ENCODE results near the gene LILRA2.
"Not testable (repeated sequence)": the region's sequence is repeated elsewhere in the genome, so short reads cannot be mapped to it uniquely, and the experiment has no call there.

LILRA2 gene

DNA sequence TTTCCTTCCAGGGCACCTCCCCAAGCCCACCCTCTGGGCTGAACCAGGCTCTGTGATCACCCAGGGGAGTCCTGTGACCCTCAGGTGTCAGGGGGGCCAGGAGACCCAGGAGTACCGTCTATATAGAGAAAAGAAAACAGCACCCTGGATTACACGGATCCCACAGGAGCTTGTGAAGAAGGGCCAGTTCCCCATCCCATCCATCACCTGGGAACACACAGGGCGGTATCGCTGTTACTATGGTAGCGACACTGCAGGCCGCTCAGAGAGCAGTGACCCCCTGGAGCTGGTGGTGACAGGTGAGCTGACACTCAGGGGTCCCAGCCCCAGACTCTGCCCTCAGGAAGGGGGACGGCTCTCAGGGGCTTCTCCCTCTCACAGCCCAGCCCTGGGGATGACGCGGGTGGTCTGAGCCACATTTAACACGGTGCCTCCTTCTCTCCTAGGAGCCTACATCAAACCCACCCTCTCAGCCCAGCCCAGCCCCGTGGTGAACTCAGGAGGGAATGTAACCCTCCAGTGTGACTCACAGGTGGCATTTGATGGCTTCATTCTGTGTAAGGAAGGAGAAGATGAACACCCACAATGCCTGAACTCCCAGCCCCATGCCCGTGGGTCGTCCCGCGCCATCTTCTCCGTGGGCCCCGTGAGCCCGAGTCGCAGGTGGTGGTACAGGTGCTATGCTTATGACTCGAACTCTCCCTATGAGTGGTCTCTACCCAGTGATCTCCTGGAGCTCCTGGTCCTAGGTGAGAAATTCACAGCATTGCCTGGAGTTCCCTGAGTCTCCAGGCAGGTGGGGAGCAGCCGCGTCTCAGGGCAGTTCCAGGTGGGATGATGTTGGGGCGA, 58.1 kb downstream of the LILRA2 start:
- Mint-ChIP-seq H3K36me3 (peaks cover 22% of the 10 kb centered on the region), H3K4me1 (peaks cover 28% of the 10 kb centered on the region)
- H3K27me3 Mint-ChIP-seq; H3K27ac Mint-ChIP-seq; H3K9me3 Mint-ChIP-seq; H3K4me3 Mint-ChIP-seq; ATAC-seq (ENCODE audit: low read depth); DNase-seq (ENCODE audit: low spot score in 2 of 2): not testable (repeated sequence)

DNA sequence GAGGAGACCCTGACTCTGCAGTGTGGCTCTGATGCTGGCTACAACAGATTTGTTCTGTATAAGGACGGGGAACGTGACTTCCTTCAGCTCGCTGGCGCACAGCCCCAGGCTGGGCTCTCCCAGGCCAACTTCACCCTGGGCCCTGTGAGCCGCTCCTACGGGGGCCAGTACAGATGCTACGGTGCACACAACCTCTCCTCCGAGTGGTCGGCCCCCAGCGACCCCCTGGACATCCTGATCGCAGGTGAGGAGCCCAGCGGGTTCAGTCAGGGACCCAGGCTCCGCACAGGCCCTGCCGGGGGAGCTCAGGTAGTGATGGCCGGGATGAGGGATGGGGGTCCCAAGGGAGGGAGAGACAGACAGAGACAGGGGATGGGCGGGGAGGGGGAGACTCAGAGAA, 58.9 kb downstream of the LILRA2 start:
- Mint-ChIP-seq H3K27ac (peak overlapping the region; percentile 53), H3K4me1 (peaks cover 26% of the 10 kb centered on the region), H3K36me3 (peaks cover 22% of the 10 kb centered on the region)
- not testable (repeated sequence) for H3K4me3 Mint-ChIP-seq; H3K9me3 Mint-ChIP-seq; H3K27me3 Mint-ChIP-seq; DNase-seq (ENCODE audit: low spot score in 2 of 2); ATAC-seq (ENCODE audit: low read depth)

DNA sequence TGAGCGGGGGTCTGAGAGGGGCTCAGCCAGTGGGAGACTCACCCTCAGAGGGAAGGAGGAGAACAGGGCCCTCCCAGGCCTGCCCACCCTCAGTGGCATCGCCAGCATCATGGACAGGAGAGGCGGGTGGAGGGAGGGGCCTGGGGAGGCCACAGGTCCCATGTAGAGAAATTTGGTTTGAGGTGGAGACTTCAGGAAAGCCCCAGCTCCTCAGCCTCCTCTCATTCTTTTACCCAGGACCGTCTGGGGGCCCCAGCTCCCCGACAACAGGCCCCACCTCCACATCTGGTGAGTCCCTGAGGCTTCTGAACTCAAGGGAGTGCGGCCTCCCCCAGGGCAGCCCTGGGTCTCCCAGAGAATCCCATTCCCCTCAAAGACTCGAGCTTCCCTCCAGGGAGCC, 59.8 kb downstream of the LILRA2 start:
- H3K27ac Mint-ChIP-seq: peak overlapping the region; percentile 53
- H3K36me3 Mint-ChIP-seq: peaks cover 20% of the 10 kb centered on the region

DNA sequence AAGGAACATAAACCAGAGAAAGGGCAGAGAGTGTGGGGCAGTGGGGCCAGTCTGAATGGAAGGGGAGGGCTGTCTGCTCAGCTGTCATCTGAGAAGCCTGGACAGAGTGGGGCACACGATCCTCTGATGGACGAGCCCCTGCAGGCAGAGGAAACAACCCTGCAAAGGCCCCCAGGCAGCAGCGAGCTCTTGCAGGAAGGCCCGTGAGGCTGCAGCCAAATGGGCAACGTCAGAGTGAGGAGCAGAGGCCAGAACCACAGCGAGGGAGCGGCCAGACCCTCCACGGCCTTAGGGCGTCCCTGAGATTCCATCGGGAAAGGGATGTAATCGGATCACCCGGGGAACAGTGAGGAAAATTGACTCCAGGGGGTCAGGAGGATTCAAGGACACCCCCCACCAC, 62.5 kb downstream of the LILRA2 start:
- H3K9me3 Mint-ChIP-seq; H3K4me1 Mint-ChIP-seq; H3K4me3 Mint-ChIP-seq; H3K27ac Mint-ChIP-seq; H3K27me3 Mint-ChIP-seq; ATAC-seq (ENCODE audit: low read depth); DNase-seq (ENCODE audit: low spot score in 2 of 2): not testable (repeated sequence)
- H3K36me3 Mint-ChIP-seq: peaks cover 12% of the 10 kb centered on the region

More for the DNA sequence above, 59.8 kb downstream of the LILRA2 start:
- Mint-ChIP-seq H3K9me3 (peaks cover 1% of the 10 kb centered on the region), H3K4me1 (peaks cover 20% of the 10 kb centered on the region), H3K27me3 (no peaks in the 10 kb centered on the region), H3K4me3 (no peak overlapping the region)
- DNase-seq (ENCODE audit: low spot score in 2 of 2): no peak
- ATAC-seq (ENCODE audit: low read depth): no peak

DNA sequence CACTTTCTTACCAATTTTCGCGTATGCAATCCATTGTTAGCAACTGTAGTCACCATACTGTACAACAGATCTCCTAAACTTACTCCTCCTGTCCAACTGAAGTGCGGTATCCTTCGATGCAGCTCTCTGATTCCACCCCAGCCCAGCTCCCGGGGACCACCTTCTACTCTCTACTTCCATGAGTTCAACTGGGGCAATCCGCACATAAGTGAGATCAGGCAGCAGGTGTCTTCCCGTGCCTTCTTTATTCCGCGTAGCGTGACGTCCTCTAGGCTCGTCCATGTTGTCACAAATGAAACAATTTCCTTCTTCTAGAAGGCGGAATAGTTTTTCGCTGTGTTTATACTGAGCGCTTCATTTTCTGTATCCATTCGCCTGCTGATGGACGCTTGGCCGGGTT, 65.1 kb downstream of the LILRA2 start:
- H3K27me3 Mint-ChIP-seq: no peaks in the 10 kb centered on the region
- H3K4me3 Mint-ChIP-seq: no peak overlapping the region
- DNase-seq (ENCODE audit: low spot score in 2 of 2) (no peak), ATAC-seq (ENCODE audit: low read depth) (no peak)
- peaks cover 4% of the 10 kb centered on the region for H3K4me1 Mint-ChIP-seq
- H3K27ac Mint-ChIP-seq: no peak overlapping the region
- H3K36me3 Mint-ChIP-seq: peaks cover 10% of the 10 kb centered on the region
- H3K9me3 Mint-ChIP-seq: peaks cover 3% of the 10 kb centered on the region

All from memory B cell (primary cell).